Prostate gland (tissue), 2 donors: ENCODE results near the gene KLF11. TPM values are rescaled to one million over a fixed set of nuclear protein-coding genes. Genes with fewer than 3 reads are reported as not detected.
"Not testable (repeated sequence)": the region's sequence is repeated elsewhere in the genome, so short reads cannot be mapped to it uniquely, and the experiment has no call there.

Source experiments
- DNase-seq: peaks from one replicate; pipeline ENCODE4 v3.0.0-alpha.2; 2019; ENCODE audit warnings: low spot score
- H3K27ac ChIP-seq, 2 donors: fragments of 200-600 bp; sonication (generic); 2 replicates each; pipeline ENCODE4 v1.5.1; 2017 to 2019
- H3K27me3 ChIP-seq: fragments of 200-600 bp; sonication (generic); replicated peaks from 2 replicates; pipeline ENCODE4 v1.5.1; 2019; ENCODE audit not compliant: insufficient read depth
- H3K36me3 ChIP-seq, 2 donors: fragments of 200-600 bp; sonication (generic); 1 replicate in 1 of 2; 2 replicates in 1 of 2; pipeline versions ENCODE4 v1.5.1 to v1.8.1; 2017 to 2019
- H3K4me1 ChIP-seq: fragments of 200-600 bp; sonication (generic); replicated peaks from 2 replicates; pipeline ENCODE4 v1.5.1; 2019
- H3K4me3 ChIP-seq, 2 donors: fragments of 200-600 bp; sonication (generic); 2 replicates each; pipeline ENCODE4 v1.5.1; 2017 to 2019
- H3K9me3 ChIP-seq: fragments of 200-600 bp; sonication (generic); 2 replicates; pipeline ENCODE4 v1.5.1; 2017
- POLR2A ChIP-seq: fragments of 450-650 bp; IDR thresholded peaks from one replicate; pipeline ENCODE4 v1.6.1; 2016; ENCODE audit warnings: antibody characterized with exemption, mild to moderate bottlenecking
- POLR2AphosphoS5 ChIP-seq: sonication (generic); formaldehyde crosslinking; IDR thresholded peaks from one replicate; pipeline ENCODE4 v1.6.1; 2017; ENCODE audit warnings: antibody characterized with exemption
- WGBS: methylation state at CpG from one replicate; pipeline ENCODE4 v1.1.5; 2018; 5-methylcytosine and 5-hydroxymethylcytosine counted together
- intact Hi-C: fragments of 100-400 bp; cut with DNase I; formaldehyde crosslinking; loops from one replicate; pipeline ENCODE4 v1.14.2; 2022
- total RNA-seq, 2 donors: library from RNA; depleted of rRNA; stranded (reverse); fragments of >200 nt; gene quantifications; one replicate each; pipeline ENCODE4 v1.1.0, GENCODE V29; 2016
- TF ChIP-seq, protein P1 (sequence below), 4 experiments: fragments of 200-600 bp in 2 of 4; fragments of 450-650 bp in 2 of 4; sonication (generic) in 2 of 4; IDR thresholded peaks; 1 replicate in 3 of 4; 2 replicates in 1 of 4; pipeline ENCODE4 v1.5.1; 2016 to 2019; ENCODE audit warnings: antibody characterized with exemption in 4 of 4, mild to moderate bottlenecking in 2 of 4, moderate library complexity in 2 of 4

The KLF11 gene
- total RNA-seq, 2 donors from 2014 or later = 4.3 to 37.9 TPM

DNA sequence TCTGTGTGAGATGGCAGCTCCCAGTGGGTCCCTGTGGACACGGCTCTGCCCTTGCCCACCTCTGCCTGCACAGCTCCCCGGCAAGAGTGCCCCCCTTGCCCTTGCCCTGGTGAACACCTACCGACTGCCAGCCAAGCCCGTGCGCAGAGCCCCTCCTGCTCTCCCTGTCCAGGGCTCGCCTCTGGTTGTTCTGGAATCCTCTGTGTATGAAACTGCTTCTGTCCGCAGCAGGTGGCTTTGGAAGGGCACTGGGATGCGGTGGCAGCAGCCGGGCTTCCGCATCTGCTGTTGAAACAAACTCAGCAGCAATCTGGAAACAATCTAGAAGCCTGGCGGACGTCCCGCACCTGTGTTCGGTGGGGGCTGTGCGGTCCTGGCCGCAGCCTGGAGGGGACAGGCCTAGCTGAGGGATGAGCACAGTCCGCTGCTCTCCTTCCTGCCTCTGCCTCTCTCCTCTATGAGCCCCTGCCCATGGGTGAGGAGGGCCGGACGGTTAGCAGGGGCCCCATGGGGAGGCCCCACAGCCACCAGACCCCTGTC lies 34.0 kb upstream of the KLF11 start:
- Histone ChIP-seq H3K4me1 (no peaks in the 10 kb centered on the region), H3K27ac (no peak overlapping the region), H3K27me3 (no peaks in the 10 kb centered on the region), H3K4me3 (no peak overlapping the region), H3K9me3 (no peaks in the 10 kb centered on the region), H3K36me3 (no peaks in the 10 kb centered on the region)
- WGBS = 89% methylated on average over 16 of the region's 19 CpGs
- intact Hi-C loops = no loop called here
- DNase-seq = no peak
- TF ChIP-seq, protein P1, sequence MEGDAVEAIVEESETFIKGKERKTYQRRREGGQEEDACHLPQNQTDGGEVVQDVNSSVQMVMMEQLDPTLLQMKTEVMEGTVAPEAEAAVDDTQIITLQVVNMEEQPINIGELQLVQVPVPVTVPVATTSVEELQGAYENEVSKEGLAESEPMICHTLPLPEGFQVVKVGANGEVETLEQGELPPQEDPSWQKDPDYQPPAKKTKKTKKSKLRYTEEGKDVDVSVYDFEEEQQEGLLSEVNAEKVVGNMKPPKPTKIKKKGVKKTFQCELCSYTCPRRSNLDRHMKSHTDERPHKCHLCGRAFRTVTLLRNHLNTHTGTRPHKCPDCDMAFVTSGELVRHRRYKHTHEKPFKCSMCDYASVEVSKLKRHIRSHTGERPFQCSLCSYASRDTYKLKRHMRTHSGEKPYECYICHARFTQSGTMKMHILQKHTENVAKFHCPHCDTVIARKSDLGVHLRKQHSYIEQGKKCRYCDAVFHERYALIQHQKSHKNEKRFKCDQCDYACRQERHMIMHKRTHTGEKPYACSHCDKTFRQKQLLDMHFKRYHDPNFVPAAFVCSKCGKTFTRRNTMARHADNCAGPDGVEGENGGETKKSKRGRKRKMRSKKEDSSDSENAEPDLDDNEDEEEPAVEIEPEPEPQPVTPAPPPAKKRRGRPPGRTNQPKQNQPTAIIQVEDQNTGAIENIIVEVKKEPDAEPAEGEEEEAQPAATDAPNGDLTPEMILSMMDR (IDR thresholded peaks at IDR 0.05) = no peak
- TF ChIP-seq POLR2AphosphoS5 = no peak
- no peak for TF ChIP-seq POLR2A

DNA sequence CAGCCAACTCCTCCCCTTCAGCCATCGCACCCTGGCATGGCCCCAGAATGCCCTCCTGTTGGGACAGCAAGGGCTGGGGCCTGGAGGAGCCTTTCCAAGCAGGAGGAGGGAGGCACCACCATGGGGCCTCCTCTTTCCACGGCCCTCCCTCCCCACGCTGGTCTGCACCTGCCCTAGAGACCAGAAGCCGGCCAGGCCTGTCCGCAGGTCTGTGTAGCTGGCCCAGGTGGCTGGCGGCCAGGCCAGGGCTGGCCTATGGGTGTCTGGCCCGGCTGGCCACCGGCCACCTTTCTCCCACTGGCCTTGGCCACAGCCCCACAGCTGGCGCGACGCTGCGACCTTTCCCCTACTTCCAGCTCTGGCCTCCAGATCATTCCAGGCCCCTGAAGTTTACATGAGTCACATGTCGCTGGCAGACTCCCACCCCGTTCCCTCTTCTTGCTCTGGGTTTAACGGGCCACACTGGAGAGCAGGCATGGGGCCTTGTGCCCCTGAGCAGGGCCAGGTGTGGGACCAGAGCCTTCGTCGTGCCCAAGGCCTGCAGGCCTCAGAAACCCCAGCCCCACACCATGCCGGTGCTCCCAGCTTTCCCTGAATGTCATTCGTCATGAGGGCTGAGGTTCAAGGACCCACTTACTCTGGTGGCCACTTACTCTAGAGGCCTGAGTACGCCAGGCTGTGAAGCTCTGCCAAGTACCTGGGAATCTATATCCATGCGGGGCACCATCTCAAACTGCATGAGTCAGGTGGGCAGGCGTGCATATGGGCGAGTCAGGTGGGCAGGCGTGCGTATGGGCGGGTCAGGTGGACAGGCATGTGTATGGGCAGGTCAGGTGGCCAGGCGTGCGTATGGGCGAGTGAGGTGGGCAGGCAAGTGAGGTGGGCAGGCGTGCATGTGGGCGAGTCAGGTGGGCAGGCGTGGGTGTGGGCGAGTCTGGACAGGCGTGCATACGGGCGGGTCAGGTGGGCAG lies 33.3 kb upstream of the KLF11 start:
- Histone ChIP-seq H3K4me3 (no peak overlapping the region), H3K36me3 (no peaks in the 10 kb centered on the region), H3K4me1 (no peaks in the 10 kb centered on the region), H3K27me3 (no peaks in the 10 kb centered on the region), H3K9me3 (no peaks in the 10 kb centered on the region), H3K27ac (no peak overlapping the region)
- WGBS = 70% methylated on average over 36 of the region's 36 CpGs
- DNase-seq = no peak
- intact Hi-C loops = no loop called here
- no peak for TF ChIP-seq POLR2A
- TF ChIP-seq POLR2AphosphoS5 = peak; percentile 31

DNA sequence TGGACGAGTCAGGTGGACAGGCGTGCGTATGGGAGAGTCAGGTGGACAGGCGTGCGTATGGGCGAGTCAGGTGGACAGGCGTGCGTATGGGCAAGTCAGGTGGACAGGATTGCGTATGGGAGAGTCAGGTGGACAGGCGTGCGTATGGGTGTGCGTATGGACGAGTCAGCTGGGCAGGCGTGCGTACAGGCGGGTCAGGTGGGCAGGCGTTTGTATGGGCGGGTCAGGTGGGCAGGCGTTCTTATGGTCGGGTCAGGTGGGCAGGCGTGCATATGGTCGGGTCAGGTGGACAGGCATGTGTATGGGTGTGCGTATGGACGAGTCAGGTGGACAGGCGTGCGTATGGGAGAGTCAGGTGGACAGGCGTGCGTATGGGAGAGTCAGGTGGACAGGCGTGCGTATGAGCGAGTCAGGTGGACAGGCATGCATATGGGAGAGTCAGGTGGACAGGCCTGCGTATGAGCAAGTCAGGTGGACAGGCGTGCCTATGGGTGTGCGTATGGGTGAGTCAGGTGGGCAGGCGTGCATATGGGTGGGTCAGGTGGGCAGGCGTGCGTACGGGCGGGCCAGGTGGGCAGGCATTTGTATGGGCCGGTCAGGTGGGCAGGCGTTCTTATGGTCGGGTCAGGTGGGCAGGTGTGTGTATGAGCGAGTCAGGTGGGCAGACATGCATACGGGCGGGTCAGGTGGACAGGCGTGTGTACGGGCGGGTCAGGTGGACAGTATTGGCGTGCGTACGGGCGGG lies 32.3 kb upstream of the KLF11 start:
- H3K4me3 ChIP-seq, H3K9me3 ChIP-seq, H3K27ac ChIP-seq, DNase-seq, H3K36me3 ChIP-seq, H3K4me1 ChIP-seq, intact Hi-C loops, H3K27me3 ChIP-seq: not testable (repeated sequence)
- 92% methylated on average over 52 of the region's 52 CpGs for WGBS

DNA sequence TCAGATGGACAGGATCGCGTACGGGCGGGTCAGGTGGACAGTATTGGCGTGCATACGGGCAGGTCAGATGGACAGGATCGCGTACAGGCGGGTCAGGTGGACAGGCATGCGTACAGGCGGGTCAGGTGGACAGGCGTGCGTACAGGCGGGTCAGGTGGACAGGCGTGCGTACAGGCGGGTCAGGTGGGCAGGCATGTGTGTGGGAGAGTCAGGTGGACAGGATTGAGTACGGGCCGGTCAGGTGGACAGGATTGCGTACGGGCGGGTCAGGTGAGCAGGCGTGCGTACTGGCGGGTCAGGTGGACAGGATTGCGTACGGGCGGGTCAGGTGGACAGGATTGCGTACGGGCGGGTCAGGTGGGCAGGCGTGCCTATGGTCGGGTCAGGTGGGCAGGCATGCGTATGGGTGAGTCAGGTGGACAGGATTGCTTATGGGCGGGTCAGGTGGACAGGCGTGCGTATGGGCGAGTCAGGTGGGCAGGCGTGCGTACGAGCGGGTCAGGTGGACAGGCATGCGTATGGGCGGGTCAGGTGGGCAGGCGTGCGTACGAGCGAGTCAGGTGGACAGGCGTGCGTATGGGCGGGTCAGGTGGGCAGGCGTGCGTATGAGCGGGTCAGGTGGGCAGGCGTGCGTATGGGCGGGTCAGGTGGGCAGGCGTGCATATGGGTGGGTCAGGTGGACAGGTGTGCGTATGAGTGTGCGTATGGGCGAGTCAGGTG lies 31.6 kb upstream of the KLF11 start:
- H3K27me3 ChIP-seq, H3K9me3 ChIP-seq, DNase-seq, intact Hi-C loops, H3K4me1 ChIP-seq, H3K36me3 ChIP-seq, H3K27ac ChIP-seq, H3K4me3 ChIP-seq: not testable (repeated sequence)
- 94% methylated on average over 61 of the region's 61 CpGs for WGBS

DNA sequence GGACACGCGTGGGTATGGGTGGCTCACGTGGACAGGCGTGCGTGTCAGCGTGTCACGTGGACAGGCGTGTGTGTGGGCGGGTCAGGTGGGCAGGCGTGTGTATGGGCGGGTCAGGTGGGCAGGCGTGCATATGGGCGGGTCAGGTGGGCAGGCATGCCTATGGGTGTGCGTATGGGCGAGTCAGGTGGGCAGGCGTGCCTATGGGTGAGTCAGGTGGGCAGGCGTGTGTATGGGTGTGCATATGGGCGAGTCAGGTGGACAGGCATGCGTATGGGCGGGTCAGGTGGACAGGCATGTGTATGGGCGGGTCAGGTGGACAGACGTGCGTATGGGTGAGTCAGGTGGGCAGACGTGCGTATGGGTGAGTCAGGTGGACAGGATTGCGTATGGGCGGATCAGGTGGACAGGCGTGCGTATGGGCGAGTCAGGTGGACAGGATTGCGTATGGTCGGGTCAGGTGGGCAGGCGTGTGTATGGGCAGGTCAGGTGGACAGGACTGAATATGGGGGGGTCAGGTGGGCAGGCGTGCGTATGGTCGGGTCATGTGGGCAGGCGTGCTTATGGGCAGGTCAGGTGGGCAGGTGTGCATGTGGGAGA lies 30.9 kb upstream of the KLF11 start:
- DNase-seq, H3K9me3 ChIP-seq, H3K4me3 ChIP-seq, H3K4me1 ChIP-seq, H3K36me3 ChIP-seq, H3K27me3 ChIP-seq, intact Hi-C loops, H3K27ac ChIP-seq: not testable (repeated sequence)
- 94% methylated on average over 37 of the region's 37 CpGs for WGBS

DNA sequence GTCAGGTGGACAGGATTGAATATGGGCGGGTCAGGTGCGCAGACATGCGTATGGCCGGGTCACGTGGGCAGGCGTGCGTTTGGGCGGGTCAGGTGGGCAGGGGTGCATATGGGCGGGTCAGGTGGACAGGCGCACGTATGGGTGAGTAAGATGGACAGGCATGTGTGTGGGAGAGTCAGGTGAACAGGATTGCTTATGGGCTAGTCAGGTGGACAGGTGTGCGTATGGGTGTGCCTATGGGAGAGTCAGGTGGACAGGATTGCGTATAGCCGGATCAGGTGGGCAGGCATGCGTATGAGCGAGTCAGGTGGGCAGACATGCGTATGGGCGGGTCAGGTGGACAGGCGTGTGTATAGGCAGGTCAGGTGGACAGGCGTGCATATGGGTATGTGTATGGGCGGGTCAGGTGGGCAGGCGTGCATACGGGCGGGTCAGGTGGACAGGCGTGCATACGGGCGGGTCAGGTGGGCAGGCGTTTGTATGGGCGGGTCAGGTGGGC lies 30.3 kb upstream of the KLF11 start:
- no peak for DNase-seq
- Histone ChIP-seq H3K4me1 (no peaks in the 10 kb centered on the region), H3K36me3 (no peaks in the 10 kb centered on the region), H3K27me3 (no peaks in the 10 kb centered on the region), H3K4me3 (no peak overlapping the region), H3K27ac (no peak overlapping the region), H3K9me3 (no peaks in the 10 kb centered on the region)
- TF ChIP-seq POLR2A = no peak
- TF ChIP-seq, protein P1 (IDR thresholded peaks at IDR 0.05) = no peak
- no peak for TF ChIP-seq POLR2AphosphoS5
- intact Hi-C loops = no loop called here
- WGBS = 92% methylated on average over 29 of the region's 29 CpGs

DNA sequence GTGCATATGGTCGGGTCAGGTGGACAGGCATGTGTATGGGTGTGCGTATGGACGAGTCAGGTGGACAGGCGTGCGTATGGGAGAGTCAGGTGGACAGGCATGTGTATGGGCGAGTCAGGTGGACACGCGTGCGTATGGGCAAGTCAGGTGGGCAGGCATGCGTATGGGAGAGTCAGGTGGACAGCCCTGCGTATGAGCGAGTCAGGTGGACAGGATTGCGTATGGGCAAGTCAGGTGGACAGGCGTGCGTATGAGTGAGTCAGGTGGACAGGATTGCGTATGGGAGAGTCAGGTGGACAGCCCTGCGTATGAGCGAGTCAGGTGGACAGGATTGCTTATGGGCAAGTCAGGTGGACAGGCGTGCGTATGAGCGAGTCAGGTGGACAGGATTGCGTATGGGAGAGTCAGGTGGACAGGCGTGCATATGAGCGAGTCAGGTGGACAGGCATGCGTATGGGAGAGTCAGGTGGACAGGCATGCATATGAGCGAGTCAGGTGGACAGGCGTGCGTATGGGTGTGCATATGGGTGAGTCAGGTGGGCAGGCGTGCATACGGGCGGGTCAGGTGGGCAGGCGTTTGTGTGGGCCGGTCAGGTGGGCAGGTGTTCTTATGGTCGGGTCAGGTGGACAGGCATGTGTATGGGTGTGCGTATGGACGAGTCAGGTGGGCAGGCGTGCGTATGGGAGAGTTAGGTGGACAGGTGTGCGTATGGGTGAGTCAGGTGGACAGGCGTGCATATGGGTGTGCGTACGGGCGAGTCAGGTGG lies 29.5 kb upstream of the KLF11 start:
- DNase-seq, H3K27me3 ChIP-seq, H3K4me1 ChIP-seq, H3K4me3 ChIP-seq, H3K27ac ChIP-seq, H3K9me3 ChIP-seq, H3K36me3 ChIP-seq, intact Hi-C loops: not testable (repeated sequence)
- WGBS = 92% methylated on average over 43 of the region's 43 CpGs
